OCI-LY3 (cell line): ENCODE measurements around the gene TTI1.

Experiments
- CTCF ChIP-seq: fragments of 200-600, 300-600 bp; sonication (generic); IDR thresholded peaks from 2 replicates; pipeline ENCODE4 v1.5.1; 2014; ENCODE audit warnings: antibody characterized with exemption, low read length, low read depth
- EZH2phosphoT487 ChIP-seq: fragments of 200-600 bp; shearing (Covaris generic); IDR thresholded peaks from 2 replicates; pipeline ENCODE4 v1.6.1; 2018; ENCODE audit warnings: antibody characterized with exemption, mixed run types, low read depth

- TF ChIP-seq CTCF (peak; percentile 99), EZH2phosphoT487 (no peak)
Measured at GRCh38 chr20:38073307-38074071, 40.2 kb upstream of the TTI1 start.
